ENCODE data around the gene KRTAP10-12. TPM values are rescaled to one million over a fixed set of nuclear protein-coding genes. Genes with fewer than 3 reads are reported as not detected.
A peak's percentile ranks its signal among the peaks of the same experiment; 100 is the strongest.
"Not testable (repeated sequence)": the region's sequence is repeated elsewhere in the genome, so short reads cannot be mapped to it uniquely, and the experiment has no call there.

The KRTAP10-12 gene, protein sequence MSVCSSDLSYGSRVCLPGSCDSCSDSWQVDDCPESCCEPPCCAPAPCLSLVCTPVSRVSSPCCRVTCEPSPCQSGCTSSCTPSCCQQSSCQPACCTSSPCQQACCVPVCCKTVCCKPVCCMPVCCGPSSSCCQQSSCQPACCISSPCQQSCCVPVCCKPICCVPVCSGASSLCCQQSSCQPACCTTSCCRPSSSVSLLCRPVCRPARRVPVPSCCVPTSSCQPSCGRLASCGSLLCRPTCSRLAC
- not detected for total RNA-seq (ENCODE audit: unreplicated experiment)
- long read RNA-seq = 0 reads

DNA sequence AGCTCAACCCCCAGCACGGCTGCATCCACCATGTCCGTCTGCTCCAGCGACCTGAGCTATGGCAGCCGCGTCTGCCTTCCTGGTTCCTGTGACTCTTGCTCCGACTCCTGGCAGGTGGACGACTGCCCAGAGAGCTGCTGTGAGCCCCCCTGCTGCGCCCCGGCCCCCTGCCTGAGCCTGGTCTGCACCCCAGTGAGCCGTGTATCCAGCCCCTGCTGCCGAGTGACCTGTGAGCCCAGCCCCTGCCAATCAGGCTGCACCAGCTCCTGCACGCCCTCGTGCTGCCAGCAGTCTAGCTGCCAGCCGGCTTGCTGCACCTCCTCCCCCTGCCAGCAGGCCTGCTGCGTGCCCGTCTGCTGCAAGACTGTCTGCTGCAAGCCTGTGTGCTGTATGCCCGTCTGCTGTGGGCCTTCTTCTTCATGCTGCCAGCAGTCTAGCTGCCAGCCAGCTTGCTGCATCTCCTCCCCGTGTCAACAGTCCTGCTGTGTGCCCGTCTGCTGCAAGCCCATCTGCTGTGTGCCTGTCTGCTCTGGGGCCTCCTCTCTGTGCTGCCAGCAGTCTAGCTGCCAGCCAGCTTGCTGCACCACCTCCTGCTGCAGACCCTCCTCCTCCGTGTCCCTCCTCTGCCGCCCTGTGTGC, at the start of gene KRTAP10-12:
Gene KRTAP10-12 (plus strand): TSS at position 1 of the 639 bp plus-strand sequence. CDS start 30 bp downstream, at position 31.
- H3K36me3 Mint-ChIP-seq (ENCODE audit: low read depth, unreplicated experiment); H3K4me3 Mint-ChIP-seq (ENCODE audit: unreplicated experiment); H3K4me1 Mint-ChIP-seq (ENCODE audit: unreplicated experiment); DNase-seq (ENCODE audit: low spot score); H3K9me3 Mint-ChIP-seq (ENCODE audit: unreplicated experiment): not testable (repeated sequence)
- peaks cover 10% of the 10 kb centered on the region for H3K27me3 Mint-ChIP-seq (ENCODE audit: unreplicated experiment)
- H3K27ac Mint-ChIP-seq (ENCODE audit: unreplicated experiment) = peak within 1 kb of the TSS; percentile 7

DNA sequence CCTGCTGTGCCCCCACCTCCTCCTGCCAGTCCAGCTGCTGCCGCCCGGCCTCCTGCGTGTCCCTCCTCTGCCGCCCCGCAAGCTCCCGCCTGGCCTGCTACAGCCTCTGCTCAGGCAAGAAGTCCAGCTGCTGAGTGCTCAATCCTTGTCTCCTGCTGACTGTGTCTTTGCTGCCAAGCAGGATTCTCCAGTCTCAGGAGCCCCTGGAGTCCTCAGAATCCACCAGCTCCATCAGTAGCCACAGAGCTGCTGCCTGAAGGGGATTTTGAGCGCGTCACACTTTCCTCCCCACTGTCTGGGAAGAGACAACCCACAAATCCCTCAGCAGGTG, 49.8 kb upstream of the KRTAP10-12 start:
- TF ChIP-seq, protein P1, sequence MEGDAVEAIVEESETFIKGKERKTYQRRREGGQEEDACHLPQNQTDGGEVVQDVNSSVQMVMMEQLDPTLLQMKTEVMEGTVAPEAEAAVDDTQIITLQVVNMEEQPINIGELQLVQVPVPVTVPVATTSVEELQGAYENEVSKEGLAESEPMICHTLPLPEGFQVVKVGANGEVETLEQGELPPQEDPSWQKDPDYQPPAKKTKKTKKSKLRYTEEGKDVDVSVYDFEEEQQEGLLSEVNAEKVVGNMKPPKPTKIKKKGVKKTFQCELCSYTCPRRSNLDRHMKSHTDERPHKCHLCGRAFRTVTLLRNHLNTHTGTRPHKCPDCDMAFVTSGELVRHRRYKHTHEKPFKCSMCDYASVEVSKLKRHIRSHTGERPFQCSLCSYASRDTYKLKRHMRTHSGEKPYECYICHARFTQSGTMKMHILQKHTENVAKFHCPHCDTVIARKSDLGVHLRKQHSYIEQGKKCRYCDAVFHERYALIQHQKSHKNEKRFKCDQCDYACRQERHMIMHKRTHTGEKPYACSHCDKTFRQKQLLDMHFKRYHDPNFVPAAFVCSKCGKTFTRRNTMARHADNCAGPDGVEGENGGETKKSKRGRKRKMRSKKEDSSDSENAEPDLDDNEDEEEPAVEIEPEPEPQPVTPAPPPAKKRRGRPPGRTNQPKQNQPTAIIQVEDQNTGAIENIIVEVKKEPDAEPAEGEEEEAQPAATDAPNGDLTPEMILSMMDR (IDR thresholded peaks at IDR 0.05; ENCODE audit: unreplicated experiment) = no peak
- Mint-ChIP-seq H3K27me3 (ENCODE audit: unreplicated experiment) (peaks cover 9% of the 10 kb centered on the region), H3K27ac (ENCODE audit: unreplicated experiment) (no peak overlapping the region), H3K9me3 (ENCODE audit: unreplicated experiment) (no peaks in the 10 kb centered on the region), H3K4me3 (ENCODE audit: unreplicated experiment) (no peak overlapping the region), H3K4me1 (ENCODE audit: unreplicated experiment) (no peaks in the 10 kb centered on the region), H3K36me3 (ENCODE audit: low read depth, unreplicated experiment) (no peaks in the 10 kb centered on the region)
- DNase-seq (ENCODE audit: low spot score) = no peak

DNA sequence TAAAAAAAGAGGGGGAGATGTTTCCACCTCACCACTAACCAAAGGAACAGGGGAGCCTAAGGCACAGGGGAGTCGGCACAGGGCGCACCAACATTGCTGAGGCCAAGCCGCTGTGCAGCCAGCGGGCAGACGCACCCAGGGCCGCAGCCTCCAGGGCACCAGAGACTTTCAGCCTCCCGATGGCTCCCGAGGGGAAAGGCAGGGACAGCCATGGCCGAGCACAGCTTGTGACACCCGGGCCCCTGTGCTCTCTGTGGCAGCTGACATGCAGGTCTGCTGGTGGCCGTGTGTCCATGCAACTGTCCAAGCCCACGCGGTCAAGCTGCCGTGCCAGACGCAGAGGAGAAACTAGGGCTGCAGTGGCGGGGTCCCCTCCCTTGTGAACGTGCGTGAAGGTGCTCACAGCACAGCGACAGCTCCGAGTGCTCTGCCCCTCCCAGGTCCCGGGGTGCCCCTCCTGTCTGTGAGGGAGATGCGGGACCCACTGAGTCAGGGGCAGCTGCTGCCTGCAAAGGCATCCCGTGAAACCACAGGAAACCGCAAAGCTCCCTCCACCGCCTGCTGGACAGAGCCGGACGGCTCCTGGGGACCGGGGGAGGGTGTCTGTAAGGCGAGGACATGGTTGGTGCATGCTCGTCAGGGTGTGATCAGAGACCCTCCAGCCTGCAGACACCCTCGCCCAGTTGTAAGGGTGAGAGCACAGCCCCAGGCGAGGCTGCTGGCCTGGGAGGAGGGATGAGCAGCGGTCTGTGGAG, 48.2 kb upstream of the KRTAP10-12 start:
- H3K4me1 Mint-ChIP-seq (ENCODE audit: unreplicated experiment) = no peaks in the 10 kb centered on the region
- no peak for DNase-seq (ENCODE audit: low spot score)
- H3K27me3 Mint-ChIP-seq (ENCODE audit: unreplicated experiment) = peaks cover 11% of the 10 kb centered on the region
- H3K36me3 Mint-ChIP-seq (ENCODE audit: low read depth, unreplicated experiment) = no peaks in the 10 kb centered on the region
- no peaks in the 10 kb centered on the region for H3K9me3 Mint-ChIP-seq (ENCODE audit: unreplicated experiment)
- TF ChIP-seq, protein P1 (IDR thresholded peaks at IDR 0.05; ENCODE audit: unreplicated experiment) = no peak
- H3K27ac Mint-ChIP-seq (ENCODE audit: unreplicated experiment) = no peak overlapping the region
- H3K4me3 Mint-ChIP-seq (ENCODE audit: unreplicated experiment) = no peak overlapping the region

DNA sequence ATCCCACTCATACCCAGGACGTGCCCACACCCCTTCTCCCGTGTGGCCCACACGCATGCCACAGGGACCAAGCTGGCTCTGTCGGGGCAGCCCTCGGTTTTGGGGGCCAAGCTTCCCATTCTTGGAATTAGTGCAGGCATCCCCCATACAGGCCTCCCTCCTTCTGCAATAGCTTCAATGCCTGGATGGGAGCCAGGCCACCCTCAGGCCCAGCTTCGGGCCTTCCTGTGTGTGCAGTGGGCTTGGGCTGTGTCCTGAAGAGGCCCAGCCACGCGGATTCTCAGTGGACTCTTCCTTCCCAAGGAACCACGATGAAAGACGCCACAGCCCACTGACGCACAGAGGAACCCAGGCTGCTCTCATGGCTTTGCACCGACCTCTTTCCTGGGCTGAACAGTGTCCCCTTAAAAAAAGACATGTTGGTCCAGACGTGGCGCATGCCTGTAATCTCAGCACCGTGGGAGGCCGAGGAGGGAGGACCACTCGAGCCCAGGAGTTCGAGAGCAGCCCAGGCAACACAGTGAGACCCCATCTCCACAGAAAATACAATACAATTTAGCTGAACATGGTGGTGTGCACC, 47.4 kb upstream of the KRTAP10-12 start:
- Mint-ChIP-seq H3K36me3 (ENCODE audit: low read depth, unreplicated experiment) (no peaks in the 10 kb centered on the region), H3K4me1 (ENCODE audit: unreplicated experiment) (no peaks in the 10 kb centered on the region), H3K27me3 (ENCODE audit: unreplicated experiment) (peaks cover 11% of the 10 kb centered on the region), H3K9me3 (ENCODE audit: unreplicated experiment) (no peaks in the 10 kb centered on the region), H3K4me3 (ENCODE audit: unreplicated experiment) (no peak overlapping the region), H3K27ac (ENCODE audit: unreplicated experiment) (no peak overlapping the region)
- no peak for DNase-seq (ENCODE audit: low spot score)
- TF ChIP-seq, protein P1 (IDR thresholded peaks at IDR 0.05; ENCODE audit: unreplicated experiment) = no peak

DNA sequence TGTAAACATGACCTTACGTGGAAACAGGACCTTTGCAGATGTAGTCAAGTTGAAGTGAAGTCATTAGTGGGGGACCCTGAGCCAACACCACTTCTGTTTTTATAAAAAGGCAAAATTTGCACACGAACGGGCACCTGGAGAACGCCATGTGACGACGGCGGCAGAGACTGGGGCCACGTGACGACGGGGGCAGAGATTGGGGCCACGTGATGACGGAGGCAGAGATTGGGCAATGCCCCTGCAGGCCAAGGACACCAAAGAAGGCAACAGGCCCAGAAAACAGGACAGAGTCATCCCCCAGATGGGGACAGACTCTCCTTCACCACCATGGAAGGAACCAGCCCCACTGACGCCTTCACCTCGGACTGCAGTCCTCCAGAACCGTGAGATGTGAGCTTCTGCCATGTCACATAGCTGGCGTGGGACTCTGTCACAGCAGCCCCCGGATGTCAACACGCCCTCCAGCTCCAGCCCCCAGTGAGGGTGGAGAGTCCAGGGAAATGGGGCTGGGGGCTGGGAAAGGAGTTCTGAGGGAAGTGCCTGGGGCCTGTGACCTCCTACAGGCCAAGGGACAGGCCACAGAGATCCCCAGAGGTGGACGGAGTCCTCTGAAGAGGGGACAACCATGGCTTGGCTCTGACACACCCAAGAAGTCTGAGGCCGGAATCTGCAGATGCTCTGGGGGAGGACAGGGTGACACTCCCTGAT, 46.6 kb upstream of the KRTAP10-12 start:
- no peaks in the 10 kb centered on the region for H3K4me1 Mint-ChIP-seq (ENCODE audit: unreplicated experiment)
- no peak overlapping the region for H3K27ac Mint-ChIP-seq (ENCODE audit: unreplicated experiment)
- no peak overlapping the region for H3K4me3 Mint-ChIP-seq (ENCODE audit: unreplicated experiment)
- no peaks in the 10 kb centered on the region for H3K9me3 Mint-ChIP-seq (ENCODE audit: unreplicated experiment)
- H3K36me3 Mint-ChIP-seq (ENCODE audit: low read depth, unreplicated experiment) = no peaks in the 10 kb centered on the region
- TF ChIP-seq, protein P1 (IDR thresholded peaks at IDR 0.05; ENCODE audit: unreplicated experiment) = no peak
- no peak for DNase-seq (ENCODE audit: low spot score)
- peaks cover 11% of the 10 kb centered on the region for H3K27me3 Mint-ChIP-seq (ENCODE audit: unreplicated experiment)

Data from endothelial cell (in vitro differentiated cells).